Measurements from ENCODE around the gene GLRX3.

GRCh38 chr10:130224228-130224627 is 88.0 kb downstream of the GLRX3 start:
- no peak for TF ChIP-seq POLR2A (IDR thresholded peaks at IDR 0.05; ENCODE audit: low read depth)
- TF ChIP-seq EP300 (IDR thresholded peaks at IDR 0.05), result no peak

All from esophagus muscularis mucosa (tissue), 2 donors.